ENCODE results near the gene FOXF1. TPM values are rescaled to one million over a fixed set of nuclear protein-coding genes. Genes with fewer than 3 reads are reported as not detected.

The FOXF1 gene
- total RNA-seq, 1 experiment from 2014 or later, result not detected

DNA sequence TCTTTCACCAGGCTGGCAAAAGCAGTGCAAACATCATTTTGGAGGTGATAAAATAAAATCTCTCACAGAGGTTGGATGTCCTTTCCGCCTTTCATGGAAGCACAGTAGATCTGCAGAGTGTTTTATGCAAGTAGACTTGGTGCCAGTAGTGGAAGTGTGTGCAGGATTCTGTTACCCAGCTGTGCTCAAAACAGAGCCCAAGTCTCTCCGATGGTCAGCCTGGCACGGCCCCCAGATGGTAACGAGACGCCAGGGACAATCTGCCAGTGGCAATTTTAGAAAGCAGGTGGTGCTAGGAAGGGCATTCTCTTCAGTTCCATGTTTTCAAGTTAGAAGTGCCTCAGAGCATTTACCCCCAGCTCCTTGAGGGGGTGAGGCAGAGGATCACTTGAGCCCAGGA, 46.2 kb downstream of the FOXF1 start:
- Mint-ChIP-seq H3K4me1 (peaks cover 9% of the 10 kb centered on the region; the same call in 1 of the 2 replicates), H3K9me3 (no peaks in the 10 kb centered on the region), H3K27ac (no peak overlapping the region), H3K27me3 (ENCODE audit: low read depth) (peaks cover under 1% of the 10 kb centered on the region; the same call in 1 of the 2 replicates), H3K36me3 (no peaks in the 10 kb centered on the region), H3K4me3 (no peak overlapping the region; the same call in 1 of the 2 replicates)
- no peak for DNase-seq (ENCODE audit: low spot score)
- TF ChIP-seq, protein P1, sequence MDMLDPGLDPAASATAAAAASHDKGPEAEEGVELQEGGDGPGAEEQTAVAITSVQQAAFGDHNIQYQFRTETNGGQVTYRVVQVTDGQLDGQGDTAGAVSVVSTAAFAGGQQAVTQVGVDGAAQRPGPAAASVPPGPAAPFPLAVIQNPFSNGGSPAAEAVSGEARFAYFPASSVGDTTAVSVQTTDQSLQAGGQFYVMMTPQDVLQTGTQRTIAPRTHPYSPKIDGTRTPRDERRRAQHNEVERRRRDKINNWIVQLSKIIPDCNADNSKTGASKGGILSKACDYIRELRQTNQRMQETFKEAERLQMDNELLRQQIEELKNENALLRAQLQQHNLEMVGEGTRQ (CRISPR knock-in tag; IDR thresholded peaks at IDR 0.05), result no peak
- TF ChIP-seq ZNF121 (CRISPR knock-in tag; IDR thresholded peaks at IDR 0.05) (no peak), FOXJ3 (CRISPR knock-in tag; IDR thresholded peaks at IDR 0.05; ENCODE audit: borderline replicate concordance) (no peak), EMX1 (CRISPR knock-in tag; IDR thresholded peaks at IDR 0.05) (no peak), NFATC4 (CRISPR knock-in tag; IDR thresholded peaks at IDR 0.05) (no peak), ZNF263 (CRISPR knock-in tag; IDR thresholded peaks at IDR 0.05; ENCODE audit: low read depth) (no peak), JAZF1 (CRISPR knock-in tag; IDR thresholded peaks at IDR 0.05) (no peak), ZNF232 (CRISPR knock-in tag; IDR thresholded peaks at IDR 0.05) (no peak)
- TF ChIP-seq, protein P2, sequence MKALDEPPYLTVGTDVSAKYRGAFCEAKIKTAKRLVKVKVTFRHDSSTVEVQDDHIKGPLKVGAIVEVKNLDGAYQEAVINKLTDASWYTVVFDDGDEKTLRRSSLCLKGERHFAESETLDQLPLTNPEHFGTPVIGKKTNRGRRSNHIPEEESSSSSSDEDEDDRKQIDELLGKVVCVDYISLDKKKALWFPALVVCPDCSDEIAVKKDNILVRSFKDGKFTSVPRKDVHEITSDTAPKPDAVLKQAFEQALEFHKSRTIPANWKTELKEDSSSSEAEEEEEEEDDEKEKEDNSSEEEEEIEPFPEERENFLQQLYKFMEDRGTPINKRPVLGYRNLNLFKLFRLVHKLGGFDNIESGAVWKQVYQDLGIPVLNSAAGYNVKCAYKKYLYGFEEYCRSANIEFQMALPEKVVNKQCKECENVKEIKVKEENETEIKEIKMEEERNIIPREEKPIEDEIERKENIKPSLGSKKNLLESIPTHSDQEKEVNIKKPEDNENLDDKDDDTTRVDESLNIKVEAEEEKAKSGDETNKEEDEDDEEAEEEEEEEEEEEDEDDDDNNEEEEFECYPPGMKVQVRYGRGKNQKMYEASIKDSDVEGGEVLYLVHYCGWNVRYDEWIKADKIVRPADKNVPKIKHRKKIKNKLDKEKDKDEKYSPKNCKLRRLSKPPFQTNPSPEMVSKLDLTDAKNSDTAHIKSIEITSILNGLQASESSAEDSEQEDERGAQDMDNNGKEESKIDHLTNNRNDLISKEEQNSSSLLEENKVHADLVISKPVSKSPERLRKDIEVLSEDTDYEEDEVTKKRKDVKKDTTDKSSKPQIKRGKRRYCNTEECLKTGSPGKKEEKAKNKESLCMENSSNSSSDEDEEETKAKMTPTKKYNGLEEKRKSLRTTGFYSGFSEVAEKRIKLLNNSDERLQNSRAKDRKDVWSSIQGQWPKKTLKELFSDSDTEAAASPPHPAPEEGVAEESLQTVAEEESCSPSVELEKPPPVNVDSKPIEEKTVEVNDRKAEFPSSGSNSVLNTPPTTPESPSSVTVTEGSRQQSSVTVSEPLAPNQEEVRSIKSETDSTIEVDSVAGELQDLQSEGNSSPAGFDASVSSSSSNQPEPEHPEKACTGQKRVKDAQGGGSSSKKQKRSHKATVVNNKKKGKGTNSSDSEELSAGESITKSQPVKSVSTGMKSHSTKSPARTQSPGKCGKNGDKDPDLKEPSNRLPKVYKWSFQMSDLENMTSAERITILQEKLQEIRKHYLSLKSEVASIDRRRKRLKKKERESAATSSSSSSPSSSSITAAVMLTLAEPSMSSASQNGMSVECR (CRISPR knock-in tag; IDR thresholded peaks at IDR 0.05; ENCODE audit: borderline replicate concordance), result no peak
- TF ChIP-seq, protein P3, sequence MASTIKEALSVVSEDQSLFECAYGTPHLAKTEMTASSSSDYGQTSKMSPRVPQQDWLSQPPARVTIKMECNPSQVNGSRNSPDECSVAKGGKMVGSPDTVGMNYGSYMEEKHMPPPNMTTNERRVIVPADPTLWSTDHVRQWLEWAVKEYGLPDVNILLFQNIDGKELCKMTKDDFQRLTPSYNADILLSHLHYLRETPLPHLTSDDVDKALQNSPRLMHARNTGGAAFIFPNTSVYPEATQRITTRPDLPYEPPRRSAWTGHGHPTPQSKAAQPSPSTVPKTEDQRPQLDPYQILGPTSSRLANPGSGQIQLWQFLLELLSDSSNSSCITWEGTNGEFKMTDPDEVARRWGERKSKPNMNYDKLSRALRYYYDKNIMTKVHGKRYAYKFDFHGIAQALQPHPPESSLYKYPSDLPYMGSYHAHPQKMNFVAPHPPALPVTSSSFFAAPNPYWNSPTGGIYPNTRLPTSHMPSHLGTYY (CRISPR knock-in tag; IDR thresholded peaks at IDR 0.05), result no peak
- TF ChIP-seq, protein P4, sequence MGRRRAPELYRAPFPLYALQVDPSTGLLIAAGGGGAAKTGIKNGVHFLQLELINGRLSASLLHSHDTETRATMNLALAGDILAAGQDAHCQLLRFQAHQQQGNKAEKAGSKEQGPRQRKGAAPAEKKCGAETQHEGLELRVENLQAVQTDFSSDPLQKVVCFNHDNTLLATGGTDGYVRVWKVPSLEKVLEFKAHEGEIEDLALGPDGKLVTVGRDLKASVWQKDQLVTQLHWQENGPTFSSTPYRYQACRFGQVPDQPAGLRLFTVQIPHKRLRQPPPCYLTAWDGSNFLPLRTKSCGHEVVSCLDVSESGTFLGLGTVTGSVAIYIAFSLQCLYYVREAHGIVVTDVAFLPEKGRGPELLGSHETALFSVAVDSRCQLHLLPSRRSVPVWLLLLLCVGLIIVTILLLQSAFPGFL (CRISPR knock-in tag; IDR thresholded peaks at IDR 0.05; ENCODE audit: borderline replicate concordance), result no peak
- TF ChIP-seq, protein P5, sequence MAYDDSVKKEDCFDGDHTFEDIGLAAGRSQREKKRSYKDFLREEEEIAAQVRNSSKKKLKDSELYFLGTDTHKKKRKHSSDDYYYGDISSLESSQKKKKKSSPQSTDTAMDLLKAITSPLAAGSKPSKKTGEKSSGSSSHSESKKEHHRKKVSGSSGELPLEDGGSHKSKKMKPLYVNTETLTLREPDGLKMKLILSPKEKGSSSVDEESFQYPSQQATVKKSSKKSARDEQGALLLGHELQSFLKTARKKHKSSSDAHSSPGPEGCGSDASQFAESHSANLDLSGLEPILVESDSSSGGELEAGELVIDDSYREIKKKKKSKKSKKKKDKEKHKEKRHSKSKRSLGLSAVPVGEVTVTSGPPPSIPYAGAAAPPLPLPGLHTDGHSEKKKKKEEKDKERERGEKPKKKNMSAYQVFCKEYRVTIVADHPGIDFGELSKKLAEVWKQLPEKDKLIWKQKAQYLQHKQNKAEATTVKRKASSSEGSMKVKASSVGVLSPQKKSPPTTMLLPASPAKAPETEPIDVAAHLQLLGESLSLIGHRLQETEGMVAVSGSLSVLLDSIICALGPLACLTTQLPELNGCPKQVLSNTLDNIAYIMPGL (CRISPR knock-in tag; IDR thresholded peaks at IDR 0.05), result no peak
- CTCF ChIA-PET, result interaction anchor here (0.7 kb wide), 1 partner anchor 722 kb away, joined by 3 read pairs; no protein-coding TSS in a partner anchor
- ATAC-seq, result no peak
- POLR2A ChIA-PET, result no interaction called here

DNA sequence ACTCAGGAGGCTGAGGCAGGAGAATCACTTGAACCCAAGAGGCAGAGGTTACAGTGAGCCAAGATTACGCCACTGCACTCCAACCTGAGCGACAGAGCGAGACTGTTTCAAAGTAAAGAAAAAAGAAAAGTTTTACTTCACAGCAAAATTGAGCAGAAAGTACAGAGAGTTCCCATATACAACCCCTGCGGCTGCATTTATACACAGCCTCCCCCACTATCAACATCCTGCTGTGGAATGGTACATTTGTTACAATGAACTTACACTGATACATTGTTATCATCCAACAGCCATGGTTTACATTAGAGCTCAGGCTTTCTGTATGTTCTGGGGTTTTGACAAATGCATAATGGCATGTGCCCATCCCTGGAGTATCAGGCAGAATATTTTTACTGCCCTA, 47.3 kb downstream of the FOXF1 start:
- DNase-seq (ENCODE audit: low spot score) (no peak), ATAC-seq (no peak)
- no peak overlapping the region for H3K27ac Mint-ChIP-seq
- H3K4me3 Mint-ChIP-seq, result no peak overlapping the region
- POLR2A ChIA-PET, result no interaction called here
- H3K27me3 Mint-ChIP-seq (ENCODE audit: low read depth), result peaks cover 10% of the 10 kb centered on the region
- H3K4me1 Mint-ChIP-seq, result peaks cover 9% of the 10 kb centered on the region; the same call in 1 of the 2 replicates
- CTCF ChIA-PET, result no interaction called here
- no peaks in the 10 kb centered on the region for H3K9me3 Mint-ChIP-seq
- H3K36me3 Mint-ChIP-seq, result no peaks in the 10 kb centered on the region
- TF ChIP-seq, protein P6, sequence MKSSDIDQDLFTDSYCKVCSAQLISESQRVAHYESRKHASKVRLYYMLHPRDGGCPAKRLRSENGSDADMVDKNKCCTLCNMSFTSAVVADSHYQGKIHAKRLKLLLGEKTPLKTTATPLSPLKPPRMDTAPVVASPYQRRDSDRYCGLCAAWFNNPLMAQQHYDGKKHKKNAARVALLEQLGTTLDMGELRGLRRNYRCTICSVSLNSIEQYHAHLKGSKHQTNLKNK (CRISPR knock-in tag; IDR thresholded peaks at IDR 0.05), result no peak
- TF ChIP-seq ETV6 (CRISPR knock-in tag; IDR thresholded peaks at IDR 0.05), result no peak
- TF ChIP-seq ATF1 (CRISPR knock-in tag; IDR thresholded peaks at IDR 0.05), result no peak
- TF ChIP-seq, protein P7, sequence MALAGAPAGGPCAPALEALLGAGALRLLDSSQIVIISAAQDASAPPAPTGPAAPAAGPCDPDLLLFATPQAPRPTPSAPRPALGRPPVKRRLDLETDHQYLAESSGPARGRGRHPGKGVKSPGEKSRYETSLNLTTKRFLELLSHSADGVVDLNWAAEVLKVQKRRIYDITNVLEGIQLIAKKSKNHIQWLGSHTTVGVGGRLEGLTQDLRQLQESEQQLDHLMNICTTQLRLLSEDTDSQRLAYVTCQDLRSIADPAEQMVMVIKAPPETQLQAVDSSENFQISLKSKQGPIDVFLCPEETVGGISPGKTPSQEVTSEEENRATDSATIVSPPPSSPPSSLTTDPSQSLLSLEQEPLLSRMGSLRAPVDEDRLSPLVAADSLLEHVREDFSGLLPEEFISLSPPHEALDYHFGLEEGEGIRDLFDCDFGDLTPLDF (CRISPR knock-in tag; IDR thresholded peaks at IDR 0.05), result no peak
- no peak for TF ChIP-seq GTF2I (CRISPR knock-in tag; conservative IDR thresholded peaks at IDR 0.05)
- TF ChIP-seq RELA (CRISPR knock-in tag; IDR thresholded peaks at IDR 0.05; ENCODE audit: borderline replicate concordance), result no peak
- no peak for TF ChIP-seq ELF4 (CRISPR knock-in tag; IDR thresholded peaks at IDR 0.05; ENCODE audit: low read depth)
- TF ChIP-seq GABPB1 (CRISPR knock-in tag; IDR thresholded peaks at IDR 0.05), result no peak
- TF ChIP-seq ZNF138 (CRISPR knock-in tag; conservative IDR thresholded peaks at IDR 0.05), result no peak
- TF ChIP-seq, protein P8, sequence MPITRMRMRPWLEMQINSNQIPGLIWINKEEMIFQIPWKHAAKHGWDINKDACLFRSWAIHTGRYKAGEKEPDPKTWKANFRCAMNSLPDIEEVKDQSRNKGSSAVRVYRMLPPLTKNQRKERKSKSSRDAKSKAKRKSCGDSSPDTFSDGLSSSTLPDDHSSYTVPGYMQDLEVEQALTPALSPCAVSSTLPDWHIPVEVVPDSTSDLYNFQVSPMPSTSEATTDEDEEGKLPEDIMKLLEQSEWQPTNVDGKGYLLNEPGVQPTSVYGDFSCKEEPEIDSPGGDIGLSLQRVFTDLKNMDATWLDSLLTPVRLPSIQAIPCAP (CRISPR knock-in tag; IDR thresholded peaks at IDR 0.05), result no peak
- no peak for TF ChIP-seq ZBTB21 (CRISPR knock-in tag; IDR thresholded peaks at IDR 0.05; ENCODE audit: borderline replicate concordance)
- TF ChIP-seq NFYB (CRISPR knock-in tag; conservative IDR thresholded peaks at IDR 0.05; ENCODE audit: low read depth), result no peak
- TF ChIP-seq SMAD4 (CRISPR knock-in tag; IDR thresholded peaks at IDR 0.05), result no peak

All from WTC11 (cell line).